ENCODE measurements around the gene ZNF91.

DNA sequence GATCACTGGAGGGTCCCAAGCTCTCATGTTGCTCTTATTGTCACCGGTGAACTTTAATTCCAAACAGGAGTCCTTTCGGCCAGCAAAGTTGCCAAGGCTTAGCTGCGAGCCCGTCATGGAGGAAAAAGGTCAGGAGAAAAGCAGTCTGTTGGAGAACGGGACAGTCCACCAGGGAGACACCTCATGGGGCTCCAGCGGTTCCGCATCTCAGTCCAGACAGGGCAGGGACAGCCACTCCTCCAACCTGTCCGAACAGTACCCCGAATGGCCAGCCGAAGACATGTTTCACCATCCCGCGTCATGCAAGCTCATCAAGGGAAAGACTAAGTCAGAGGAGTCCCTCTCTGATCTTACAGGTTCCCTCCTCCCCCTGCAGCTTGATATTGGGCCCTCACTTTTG is 10.4 kb downstream of the ZNF91 start:
- TF ChIP-seq, protein P1, sequence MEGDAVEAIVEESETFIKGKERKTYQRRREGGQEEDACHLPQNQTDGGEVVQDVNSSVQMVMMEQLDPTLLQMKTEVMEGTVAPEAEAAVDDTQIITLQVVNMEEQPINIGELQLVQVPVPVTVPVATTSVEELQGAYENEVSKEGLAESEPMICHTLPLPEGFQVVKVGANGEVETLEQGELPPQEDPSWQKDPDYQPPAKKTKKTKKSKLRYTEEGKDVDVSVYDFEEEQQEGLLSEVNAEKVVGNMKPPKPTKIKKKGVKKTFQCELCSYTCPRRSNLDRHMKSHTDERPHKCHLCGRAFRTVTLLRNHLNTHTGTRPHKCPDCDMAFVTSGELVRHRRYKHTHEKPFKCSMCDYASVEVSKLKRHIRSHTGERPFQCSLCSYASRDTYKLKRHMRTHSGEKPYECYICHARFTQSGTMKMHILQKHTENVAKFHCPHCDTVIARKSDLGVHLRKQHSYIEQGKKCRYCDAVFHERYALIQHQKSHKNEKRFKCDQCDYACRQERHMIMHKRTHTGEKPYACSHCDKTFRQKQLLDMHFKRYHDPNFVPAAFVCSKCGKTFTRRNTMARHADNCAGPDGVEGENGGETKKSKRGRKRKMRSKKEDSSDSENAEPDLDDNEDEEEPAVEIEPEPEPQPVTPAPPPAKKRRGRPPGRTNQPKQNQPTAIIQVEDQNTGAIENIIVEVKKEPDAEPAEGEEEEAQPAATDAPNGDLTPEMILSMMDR (IDR thresholded peaks at IDR 0.05) = no peak
- no peak for TF ChIP-seq POLR2AphosphoS5 (IDR thresholded peaks at IDR 0.05)
